GM12873 (cell line): ENCODE measurements around the gene ADGRD1.

Experiments
- TF ChIP-seq, protein P1 (sequence below): IDR thresholded peaks from 2 replicates; pipeline ENCODE4 v1.5.1; 2012; ENCODE audit warnings: low read depth, mild to moderate bottlenecking, moderate library complexity, low read length, control low read depth; ENCODE audit not compliant: insufficient read depth; ENCODE audit errors: missing control alignments

ADGRD1 gene

DNA sequence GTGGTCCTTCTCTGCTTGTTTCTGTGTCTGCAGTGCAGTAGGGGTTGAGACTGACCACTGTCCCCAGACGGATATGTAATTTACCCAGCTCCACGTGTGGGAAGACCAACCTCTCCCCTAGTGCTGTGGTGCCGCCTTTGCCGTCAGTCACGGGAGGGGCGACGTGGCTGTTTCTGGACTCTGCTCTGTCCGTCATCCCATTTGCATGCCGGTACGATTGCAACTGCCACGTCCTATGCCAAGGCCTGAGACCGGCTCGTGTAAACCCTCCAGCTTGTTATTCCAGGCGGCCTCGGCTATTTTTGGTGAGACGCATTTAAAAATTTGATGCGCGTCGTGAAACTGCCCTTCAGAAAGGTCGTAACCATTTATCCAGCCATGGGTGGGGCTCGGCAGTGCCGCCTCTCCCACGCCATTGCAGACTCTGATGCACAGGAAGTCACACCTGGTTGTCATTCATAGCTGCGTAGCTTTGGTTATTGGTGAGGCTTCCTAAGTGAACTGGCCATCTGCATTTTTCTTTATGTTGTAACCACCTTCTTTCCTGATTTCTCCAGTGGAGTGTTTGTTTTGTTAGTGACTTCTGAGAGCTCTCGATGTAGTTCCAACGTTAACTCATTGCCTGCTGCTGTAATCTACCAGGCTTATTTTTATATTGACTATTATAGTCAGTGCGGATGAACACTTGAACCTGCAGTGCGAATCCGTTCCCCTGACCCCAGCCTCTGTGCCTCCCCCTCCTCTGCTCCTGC lies 75.1 kb downstream of the ADGRD1 start:
- TF ChIP-seq, protein P1, sequence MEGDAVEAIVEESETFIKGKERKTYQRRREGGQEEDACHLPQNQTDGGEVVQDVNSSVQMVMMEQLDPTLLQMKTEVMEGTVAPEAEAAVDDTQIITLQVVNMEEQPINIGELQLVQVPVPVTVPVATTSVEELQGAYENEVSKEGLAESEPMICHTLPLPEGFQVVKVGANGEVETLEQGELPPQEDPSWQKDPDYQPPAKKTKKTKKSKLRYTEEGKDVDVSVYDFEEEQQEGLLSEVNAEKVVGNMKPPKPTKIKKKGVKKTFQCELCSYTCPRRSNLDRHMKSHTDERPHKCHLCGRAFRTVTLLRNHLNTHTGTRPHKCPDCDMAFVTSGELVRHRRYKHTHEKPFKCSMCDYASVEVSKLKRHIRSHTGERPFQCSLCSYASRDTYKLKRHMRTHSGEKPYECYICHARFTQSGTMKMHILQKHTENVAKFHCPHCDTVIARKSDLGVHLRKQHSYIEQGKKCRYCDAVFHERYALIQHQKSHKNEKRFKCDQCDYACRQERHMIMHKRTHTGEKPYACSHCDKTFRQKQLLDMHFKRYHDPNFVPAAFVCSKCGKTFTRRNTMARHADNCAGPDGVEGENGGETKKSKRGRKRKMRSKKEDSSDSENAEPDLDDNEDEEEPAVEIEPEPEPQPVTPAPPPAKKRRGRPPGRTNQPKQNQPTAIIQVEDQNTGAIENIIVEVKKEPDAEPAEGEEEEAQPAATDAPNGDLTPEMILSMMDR = no peak

DNA sequence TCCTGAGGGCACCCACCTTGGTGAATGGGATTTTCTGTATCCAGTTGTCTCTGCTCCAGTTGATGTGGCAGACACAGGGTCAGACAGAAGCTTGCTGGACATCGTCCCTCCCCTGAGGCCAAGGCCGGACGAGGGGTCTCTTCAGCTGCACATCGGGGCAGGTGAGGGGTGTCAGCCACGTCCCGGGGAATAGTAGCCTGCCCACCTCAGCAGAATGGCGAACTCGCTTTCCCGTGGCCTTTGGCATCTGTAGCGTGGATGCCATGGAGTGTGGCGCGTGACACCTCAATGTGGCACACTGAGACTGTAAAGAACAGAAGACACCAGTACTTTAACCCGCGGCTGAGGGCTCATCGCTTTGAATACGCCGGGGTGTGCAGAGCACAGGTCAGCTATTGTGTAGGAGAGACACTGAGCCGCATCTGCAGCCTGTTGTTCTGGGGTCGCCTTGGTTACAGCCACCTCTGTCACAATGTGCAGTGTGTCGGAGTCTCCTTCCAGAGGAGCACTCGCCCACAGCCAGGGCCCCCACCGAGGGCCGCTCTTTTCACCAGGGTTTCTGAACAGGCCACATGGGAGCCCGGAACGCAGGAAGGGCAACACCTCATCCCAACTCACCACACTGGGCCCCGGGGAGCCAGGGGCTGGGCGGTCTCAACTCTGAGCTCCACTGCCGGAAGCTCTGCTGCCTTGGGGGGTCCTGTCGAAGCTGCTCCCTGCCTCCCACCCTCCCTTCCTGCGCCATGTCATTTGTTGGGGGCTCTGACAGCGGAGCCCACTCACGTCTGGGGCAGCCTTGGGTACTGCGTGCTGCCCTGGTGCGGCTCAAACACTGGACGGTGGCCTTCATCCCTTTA lies 77.0 kb downstream of the ADGRD1 start:
- TF ChIP-seq, protein P1 = no peak

DNA sequence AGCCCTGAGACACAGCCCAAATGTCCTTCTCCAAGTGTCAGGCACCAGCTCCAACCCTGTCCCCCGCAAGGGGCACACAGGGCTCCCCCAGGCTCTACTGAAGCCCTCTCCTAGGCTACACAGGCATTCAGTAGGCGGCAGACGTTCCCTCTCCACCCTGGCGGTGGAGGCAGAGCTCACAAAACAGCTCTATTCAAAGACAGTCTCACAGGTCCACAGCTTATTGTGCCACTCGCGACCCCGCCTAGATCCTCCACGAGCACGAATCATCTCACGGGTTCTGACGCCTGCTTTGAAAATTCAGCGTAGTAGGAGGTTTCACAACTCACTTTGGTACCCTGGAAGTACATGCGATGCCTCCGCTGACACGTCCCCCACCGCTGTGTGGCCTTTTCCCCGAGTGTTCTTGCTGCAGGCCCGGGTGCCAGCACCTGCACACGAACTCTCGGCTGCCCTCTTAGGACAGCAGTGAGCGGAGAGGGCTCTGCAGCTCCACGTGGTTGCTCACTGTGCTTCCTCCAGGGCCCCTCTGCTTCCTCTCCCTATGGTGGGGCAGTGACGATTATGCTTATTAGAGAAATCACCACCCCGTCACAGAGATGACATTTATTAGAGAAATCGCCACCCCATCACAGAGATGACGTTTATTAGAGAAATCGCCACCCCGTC lies 78.5 kb downstream of the ADGRD1 start:
- TF ChIP-seq, protein P1 = no peak

DNA sequence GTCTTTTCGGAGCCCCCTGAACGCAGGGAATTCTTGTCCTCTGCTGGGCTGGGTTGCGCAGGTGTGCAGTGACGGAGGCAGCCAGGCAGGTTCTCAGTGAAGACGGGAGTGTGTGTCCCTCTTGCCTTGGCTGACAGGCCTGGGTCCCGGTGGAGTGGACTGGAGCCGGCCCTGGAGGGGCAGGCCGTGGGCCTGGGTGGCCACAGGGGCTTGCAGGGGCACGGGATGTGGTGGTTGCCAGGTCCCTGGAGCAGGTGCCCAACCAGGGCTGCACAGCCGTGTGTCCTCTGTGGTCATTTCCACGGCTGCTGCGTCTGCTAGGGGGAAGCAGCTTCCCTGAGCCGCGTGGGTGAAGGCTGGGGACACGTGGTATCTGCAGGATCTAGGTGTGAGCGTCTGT lies 79.8 kb downstream of the ADGRD1 start:
- TF ChIP-seq, protein P1 = no peak

DNA sequence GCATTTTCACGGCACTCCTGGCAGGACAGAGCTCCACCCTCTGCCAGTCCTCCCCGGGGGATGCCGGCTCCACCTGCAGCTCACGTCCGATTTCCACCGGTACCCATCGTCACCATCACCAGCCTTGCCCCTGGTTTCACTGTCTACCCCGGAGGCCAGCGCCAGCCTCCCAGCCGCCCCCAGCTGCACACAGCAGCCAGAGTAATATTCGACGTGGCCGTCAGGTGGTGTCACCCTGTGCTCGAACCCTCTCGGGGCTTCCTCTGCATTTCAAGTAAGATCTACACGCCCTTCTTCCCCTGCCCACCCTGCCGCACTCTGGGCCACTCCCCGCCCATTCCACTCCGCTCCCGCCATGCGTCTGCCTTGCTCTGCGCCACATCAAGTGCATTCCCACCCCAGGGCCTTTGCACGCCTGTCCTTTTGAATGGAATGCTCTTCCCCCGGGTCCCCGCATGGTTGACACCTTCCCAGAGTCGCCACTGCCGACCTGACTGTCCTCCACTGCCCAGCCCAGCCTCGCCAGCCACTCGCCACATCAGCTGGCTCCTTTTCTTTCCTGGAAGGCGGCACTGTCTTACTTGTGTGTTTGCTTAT lies 80.3 kb downstream of the ADGRD1 start:
- TF ChIP-seq, protein P1 = no peak

DNA sequence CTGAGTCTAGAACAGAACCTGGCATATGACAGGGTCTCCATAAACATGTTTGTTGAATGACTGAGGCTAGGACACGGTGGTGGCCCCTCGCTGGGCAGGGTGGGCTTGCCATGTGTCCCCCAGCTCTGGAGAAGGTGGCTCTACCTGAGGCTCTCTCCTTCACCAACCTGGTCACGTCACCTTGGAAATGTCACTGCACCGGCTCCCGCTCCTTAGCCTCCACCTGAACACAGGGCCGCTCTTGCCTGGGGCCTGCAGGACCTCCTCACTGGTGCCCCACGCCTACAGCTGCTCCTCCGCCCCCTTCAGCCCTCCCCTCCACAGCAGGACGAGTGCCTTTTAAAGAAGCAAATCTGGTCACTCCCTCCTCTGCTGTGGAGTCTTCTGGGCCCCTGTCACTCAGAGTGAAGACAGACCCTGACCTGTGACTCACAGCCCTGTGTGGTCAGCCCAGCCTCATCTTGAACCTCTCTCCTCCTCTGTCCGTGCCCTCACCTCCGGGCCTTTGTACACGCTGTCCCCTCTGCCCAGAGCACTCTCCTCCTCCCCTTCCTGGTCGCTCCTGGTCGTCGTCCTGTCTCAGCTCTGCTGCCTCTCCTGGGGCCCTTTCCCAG lies 81.0 kb downstream of the ADGRD1 start:
- TF ChIP-seq, protein P1 = no peak
